Umbilical cord (tissue), 2 donors: ENCODE data around the gene F12. TPM values are rescaled to one million over a fixed set of nuclear protein-coding genes. Genes with fewer than 3 reads are reported as not detected.
"Not testable (repeated sequence)": the region's sequence is repeated elsewhere in the genome, so short reads cannot be mapped to it uniquely, and the experiment has no call there.

Experiments
- DNase-seq: peaks from one replicate; pipeline ENCODE4 v3.0.0-alpha.2; 2015; ENCODE audit warnings: low spot score
- total RNA-seq: library from RNA; depleted of rRNA; stranded (reverse); fragments of >200 nt; gene quantifications from one replicate; pipeline ENCODE4 v1.2.3, GENCODE V29; 2014; ENCODE audit warnings: low replicate concordance; ENCODE audit not compliant: insufficient read depth

The F12 gene
- total RNA-seq, 1 donor from 2014 or later, result not detected

- DNase-seq, result no peak
Observed at GRCh38 chr5:177432839-177433657, 23.7 kb upstream of the F12 start.

GRCh38 chr5:177432143-177432838, 22.9 kb upstream of the F12 start:
- DNase-seq, result no peak

- no peak for DNase-seq
Observed at GRCh38 chr5:177431317-177432142, 22.2 kb upstream of the F12 start.

GRCh38 chr5:177430972-177431316, 21.6 kb upstream of the F12 start:
- DNase-seq, result no peak

DNA sequence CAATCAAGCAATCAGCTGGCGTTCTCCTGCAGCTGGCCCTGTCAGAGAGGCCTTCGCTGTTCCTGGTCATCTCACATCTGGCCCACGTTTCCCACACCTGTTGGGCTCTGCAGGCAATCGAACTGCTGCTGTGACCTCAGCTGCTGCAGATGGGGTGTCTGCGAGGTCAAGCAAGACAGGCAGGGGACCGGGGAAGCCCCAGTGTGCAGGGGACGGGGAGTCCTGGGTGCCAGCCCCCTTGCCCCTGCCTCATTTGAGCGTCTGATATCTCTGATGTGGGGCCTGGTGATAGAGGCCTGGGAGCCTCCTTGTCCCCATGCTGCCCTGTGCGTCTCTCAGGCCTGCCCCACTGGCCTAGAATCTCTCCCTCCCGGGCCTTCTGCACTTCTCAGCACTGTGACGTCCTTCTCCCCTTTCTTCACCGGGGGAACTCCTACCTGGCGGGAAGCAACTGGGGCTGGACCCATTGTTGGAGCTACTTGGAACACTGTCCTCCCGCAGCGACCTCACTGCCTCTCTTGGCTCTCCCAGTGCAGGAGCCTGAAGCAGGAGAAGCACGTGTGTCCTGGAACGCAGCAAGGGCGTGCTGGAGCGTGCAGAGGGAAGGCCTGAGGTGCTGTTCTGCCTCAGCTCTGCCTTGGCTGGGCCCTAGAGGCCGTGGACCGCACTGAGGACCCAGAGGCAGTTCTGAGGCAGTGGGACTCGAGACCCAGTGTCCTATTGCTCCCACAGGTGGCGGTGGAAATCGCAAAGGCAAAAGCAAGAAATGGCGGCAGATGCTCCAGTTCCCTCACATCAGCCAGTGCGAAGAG, 21.0 kb upstream of the F12 start:
- DNase-seq, result no peak

- no peak for DNase-seq
Observed at GRCh38 chr5:177429248-177430040, 20.1 kb upstream of the F12 start.

DNA sequence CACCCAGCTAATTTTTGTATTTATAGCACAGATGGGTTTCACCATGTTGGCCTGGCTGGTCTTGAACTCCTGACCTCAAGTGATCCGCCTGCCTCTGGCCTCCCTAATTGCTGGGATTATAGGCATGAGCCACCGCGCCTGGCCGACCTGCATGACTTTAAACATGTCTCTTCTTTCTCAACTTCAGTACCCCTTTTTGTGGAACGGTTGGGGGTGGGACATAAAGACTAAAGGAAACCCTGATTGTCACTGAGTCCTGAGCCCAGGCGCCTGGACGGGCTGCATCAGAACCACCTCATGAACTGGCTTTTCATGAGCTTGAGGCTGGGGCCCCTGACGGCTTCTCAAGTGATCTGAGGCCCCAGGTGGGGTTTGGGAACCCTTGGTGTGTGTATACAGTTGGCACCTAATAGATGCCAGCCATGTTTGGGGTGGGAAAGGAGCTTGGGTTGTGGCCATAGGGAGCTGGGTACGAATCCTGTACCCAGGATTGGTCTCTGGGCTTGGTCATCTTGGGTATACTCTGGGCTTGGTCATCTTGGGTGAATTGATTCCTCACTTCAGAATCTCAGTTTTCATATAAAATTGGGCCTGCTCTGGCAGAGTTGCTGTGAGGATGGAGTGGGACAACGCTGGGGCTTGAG, 19.3 kb upstream of the F12 start:
- no peak for DNase-seq

DNA sequence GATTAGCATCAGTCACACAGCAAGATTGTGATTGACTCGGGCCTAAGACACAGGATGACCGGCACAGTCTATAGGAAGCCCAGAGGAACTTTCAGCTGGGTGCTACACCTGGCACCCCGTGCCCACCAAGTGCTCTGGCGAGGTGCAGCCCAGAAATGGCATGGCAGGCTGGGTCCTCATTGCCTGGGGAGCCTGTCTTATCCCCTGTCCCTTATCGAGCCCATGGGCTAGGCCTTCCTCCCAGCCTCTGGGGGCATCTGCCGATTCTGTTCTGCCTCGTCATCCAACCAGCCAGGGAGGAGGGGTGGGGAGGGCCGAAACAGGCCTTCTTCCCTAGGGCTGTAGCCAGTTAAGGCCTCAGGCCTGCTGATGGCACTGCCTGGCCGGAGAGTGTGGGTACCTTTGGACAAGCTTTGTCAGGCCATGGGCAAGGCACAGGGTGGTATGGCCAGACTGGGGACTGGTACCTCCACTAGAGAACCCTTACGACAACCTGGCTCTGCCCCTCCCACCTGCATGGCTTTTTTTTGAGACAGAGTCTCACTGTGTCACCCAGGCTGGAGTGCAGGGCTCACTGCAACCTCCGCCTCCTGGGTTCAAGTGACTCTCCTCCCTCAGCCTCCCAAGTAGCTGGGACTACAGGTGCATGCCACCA, 18.7 kb upstream of the F12 start:
- no peak for DNase-seq

GRCh38 chr5:177427211-177427822, 18.0 kb upstream of the F12 start:
- DNase-seq, result peak; percentile 33

DNA sequence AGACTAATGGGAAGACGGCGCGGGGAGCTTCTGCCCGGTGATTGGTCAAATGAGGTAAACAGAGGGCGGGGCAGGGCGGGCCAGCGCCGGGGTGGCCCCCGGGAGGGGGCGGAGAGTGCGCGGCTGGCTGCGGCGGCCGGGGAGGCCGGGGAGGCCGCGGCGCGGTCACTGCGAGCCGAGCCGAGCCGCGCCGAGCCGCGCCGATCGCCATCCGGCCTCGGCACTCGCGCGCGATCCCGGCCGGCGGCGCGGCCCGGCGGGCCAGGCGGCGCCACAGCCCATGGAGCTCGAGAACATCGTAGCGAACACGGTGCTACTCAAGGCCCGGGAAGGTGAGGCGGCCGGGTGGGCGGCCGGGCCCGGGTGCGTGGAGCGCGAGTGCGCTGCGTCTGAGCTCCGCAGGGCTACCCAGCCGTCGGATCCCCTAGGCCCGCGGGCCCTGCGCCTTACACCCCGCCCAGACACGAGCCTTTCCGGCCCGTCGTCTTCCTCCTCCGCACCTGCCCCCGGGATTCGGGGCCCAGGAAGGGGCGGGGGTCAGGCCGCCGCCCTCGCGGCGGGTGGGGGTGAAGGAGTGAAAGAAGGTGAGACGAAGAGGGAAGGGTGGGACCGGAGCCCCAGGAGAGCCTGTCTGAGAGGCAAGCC, 17.3 kb upstream of the F12 start, which contains the start of gene GRK6:
GRK6 (plus strand) TSS at position 111 of the 645 bp plus-strand sequence; CDS start at position 281, 170 bp downstream.
- DNase-seq, result no peak

- DNase-seq, result peak; percentile 100
Observed at GRCh38 chr5:177425801-177426565, 16.6 kb upstream of the F12 start.

DNA sequence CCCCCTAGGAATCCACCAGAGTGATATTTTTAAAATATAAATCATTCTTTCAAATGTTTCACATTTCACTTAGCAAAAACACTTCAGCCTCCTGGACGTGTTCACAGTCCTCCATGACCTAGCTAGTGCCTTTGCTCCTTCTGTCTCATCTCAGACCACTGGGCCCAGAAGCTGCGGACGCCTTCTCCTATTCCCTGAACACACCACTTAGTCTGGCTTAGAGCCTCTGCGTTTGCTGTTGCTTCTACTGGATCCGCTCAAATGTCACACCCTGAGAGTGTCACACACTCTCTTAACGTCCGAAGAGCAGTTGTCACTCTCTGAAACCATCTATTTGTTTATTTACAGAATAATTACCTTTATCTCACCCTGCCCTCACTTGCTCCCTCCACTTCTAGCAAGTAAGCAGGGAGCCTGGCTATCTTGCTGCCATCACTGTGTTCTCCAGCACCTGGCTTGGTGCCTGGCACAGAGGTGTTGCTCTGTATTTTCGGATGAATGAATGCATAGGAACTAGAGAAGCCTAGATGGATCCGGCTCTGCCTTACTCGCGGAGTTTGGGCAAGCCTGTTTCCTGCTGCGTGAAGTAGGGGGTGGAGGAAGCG, 15.9 kb upstream of the F12 start:
- DNase-seq, result no peak

- DNase-seq, result no peak
Observed at GRCh38 chr5:177423671-177424070, 14.3 kb upstream of the F12 start.

- no peak for DNase-seq
Observed at GRCh38 chr5:177421062-177421798, 11.9 kb upstream of the F12 start.

DNA sequence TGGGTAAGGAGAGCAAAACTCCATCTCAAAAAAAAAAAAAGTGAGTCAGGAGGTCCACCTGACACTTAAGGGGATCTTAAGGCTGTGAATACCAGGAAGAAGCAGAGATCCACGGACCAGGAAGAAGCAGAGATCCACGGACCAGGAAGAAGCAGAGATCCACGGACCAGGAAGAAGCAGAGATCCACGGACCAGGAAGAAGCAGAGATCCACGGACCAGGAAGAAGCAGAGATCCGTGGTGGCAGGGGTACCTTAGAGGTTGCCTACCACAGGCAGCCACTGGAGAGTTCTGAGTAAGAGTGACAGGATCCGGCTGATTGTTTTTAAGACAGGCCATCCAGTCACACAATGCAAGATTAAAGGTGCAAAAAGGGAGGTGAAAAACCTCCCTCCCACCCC, 11.1 kb upstream of the F12 start:
- DNase-seq, result not testable (repeated sequence)

DNA sequence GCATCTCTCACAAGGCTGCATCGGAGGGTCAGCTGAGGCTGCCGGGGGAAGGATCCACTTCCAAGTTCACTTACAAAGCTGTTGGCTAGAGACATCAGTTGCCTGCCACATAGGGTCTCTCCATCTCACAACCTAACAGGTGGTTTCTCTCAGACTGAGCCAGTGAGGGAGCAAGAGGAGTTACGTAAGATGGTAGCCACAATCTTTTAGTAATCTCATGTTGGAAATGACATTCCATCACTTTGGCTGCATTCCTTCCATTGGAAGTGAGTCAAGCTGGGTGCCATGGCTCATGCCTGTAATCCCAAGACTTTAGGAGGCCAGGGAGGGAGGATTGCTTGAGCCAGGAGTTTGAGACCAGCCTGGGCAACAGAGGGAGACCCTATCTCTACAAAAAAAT, 9.7 kb upstream of the F12 start:
- DNase-seq, result no peak

GRCh38 chr5:177417081-177417480, 7.7 kb upstream of the F12 start:
- DNase-seq, result not testable (repeated sequence)
